HG02759 (cell line): Measurements from ENCODE around the gene CACNA2D3.

Source experiments
- ATAC-seq: cut with Tn5 transposase; IDR thresholded peaks from one replicate; pipeline ENCODE4 v1.9.1; 2021; ENCODE audit warnings: mild to moderate bottlenecking, moderate library complexity; ENCODE audit not compliant: unreplicated experiment

The CACNA2D3 gene

GRCh38 chr3:54212723-54213122, 90.4 kb downstream of the CACNA2D3 start:
- ATAC-seq, result no peak

DNA sequence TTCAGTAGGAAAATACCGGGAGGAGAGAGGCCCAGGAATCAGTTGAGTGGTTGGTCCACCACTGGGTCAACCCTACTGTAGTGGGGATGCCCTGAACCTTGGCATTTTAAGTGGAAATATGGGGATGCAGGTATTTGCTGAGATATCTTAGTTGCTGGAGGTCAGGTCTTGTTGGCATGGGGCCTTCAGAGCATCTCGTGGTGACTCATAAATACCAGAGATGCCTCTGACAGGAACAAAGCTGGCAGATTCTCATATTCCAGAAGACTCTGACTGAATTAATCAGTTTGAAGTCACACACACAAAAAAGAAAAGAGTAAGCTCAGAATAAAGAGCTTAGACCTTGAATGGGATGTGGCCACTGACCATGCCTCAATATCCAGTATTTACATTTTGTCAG, 91.6 kb downstream of the CACNA2D3 start:
- no peak for ATAC-seq

GRCh38 chr3:54214845-54215244, 92.5 kb downstream of the CACNA2D3 start:
- ATAC-seq, result no peak

DNA sequence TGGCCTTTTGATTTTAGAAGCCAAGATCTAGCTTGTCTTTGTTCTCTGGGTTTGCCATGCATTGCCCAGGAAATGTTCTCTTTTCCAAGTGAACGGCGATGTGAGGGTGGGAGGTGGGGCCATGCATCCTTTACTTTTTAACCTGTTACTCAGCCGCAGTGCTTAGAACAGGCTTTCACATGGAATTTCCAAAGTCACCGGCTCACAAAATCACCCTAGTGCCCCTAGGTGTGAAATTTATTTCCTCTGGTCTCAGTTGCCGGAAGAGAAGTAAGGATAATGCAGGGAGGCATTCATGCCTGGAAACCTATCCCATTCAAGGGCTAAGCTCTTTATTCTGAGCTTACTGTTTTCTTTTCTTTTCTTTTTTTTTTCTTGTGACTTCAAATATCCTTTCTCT, 93.2 kb downstream of the CACNA2D3 start:
- ATAC-seq, result no peak

- no peak for ATAC-seq
Observed at GRCh38 chr3:54217828-54218227, 95.5 kb downstream of the CACNA2D3 start.

DNA sequence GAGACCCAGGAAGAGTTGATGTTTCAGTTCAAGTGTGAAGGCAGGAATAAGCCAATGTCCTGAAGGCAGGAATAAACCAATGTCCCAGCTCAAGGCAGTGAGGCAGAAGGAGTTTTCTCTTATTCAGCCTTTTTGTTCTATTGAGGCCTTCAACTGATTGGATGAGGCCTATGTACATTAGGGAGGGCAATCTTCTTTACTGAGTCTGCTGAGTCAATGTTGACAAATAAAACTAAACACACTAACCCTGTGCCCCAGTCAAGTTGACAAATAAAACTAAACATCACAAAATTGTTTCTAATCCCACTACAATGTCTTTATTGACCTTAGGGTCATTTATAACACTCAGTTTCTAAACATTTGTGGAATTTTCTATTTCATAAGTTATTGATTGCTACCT, 100.0 kb downstream of the CACNA2D3 start:
- ATAC-seq, result no peak

DNA sequence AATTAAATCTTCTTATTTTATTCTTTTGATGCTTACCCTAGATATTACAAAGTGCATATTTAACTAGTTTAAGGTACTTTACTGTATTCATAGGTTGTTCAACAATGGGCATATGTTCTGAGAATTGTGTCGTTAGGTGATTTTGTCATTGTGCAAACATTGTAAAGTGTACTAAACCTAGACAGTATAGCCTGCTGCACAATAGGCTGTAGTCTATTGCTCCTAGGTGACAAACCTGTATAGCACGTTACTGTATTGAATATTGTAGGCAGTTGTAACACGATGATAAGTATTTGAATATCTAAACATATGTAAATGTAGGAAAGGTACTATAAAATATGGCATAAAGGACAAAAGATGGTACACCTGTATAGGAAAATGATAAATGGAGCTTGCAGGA, 100.7 kb downstream of the CACNA2D3 start:
- ATAC-seq, result no peak

- no peak for ATAC-seq
Observed at GRCh38 chr3:54225841-54226528, 103.6 kb downstream of the CACNA2D3 start.

DNA sequence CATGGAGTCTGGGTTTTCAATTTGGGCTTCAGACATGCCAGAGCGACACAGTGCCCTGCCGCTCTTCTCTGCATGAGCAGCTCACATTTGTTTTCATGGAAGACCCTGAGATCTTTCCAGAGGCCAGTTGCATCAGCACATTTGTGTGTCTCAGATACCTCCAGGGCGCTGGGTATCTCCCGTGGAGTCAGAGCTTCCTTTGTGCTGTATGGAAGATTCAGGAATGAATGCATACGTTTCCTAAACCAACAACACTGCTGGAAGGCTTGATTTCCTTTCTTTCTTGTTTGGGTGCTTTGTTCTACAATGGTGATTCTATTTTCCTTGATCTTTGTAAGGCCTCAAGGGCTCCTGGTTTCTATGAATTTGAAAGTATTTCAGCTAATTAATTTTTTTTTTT, 106.5 kb downstream of the CACNA2D3 start:
- no peak for ATAC-seq

DNA sequence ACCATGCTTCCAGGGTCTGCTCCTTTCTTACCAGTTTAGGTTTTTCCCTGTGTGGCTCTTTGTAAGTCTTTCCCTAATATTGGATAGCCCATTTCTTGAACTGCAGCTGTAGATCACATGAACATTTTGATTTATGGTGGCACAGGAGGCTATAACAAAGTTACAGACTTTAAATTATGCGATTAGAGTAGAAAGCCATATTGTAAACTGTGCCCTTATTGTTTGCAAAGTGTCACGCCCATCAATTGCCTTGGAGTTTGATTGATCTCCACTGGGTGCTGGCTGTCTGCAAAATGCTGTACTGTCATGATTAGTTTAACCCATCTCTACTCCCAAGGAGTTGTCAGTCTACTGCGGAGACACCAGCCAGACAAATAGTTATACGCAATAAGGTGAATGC, 110.3 kb downstream of the CACNA2D3 start:
- no peak for ATAC-seq

- no peak for ATAC-seq
Observed at GRCh38 chr3:54235998-54236397, 113.6 kb downstream of the CACNA2D3 start.

DNA sequence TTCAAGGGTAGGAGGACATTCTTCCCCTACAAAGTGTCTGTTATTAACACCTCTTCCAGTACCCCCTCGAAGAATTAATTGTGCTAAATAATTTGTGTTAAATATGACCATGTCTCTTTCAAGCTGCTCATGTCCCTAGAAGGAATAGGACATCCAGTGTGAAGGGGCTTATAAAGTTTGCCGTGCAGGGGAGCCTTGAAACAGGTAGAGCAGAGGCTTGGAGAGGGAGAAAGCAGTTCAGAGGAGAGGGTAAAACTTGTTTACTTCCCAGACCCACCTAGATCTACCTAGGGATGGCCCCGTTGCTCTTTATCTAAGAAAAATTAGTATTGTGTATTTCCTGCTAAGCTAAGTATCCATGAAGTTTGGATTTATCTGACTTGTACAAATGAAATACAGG, 114.8 kb downstream of the CACNA2D3 start:
- no peak for ATAC-seq

DNA sequence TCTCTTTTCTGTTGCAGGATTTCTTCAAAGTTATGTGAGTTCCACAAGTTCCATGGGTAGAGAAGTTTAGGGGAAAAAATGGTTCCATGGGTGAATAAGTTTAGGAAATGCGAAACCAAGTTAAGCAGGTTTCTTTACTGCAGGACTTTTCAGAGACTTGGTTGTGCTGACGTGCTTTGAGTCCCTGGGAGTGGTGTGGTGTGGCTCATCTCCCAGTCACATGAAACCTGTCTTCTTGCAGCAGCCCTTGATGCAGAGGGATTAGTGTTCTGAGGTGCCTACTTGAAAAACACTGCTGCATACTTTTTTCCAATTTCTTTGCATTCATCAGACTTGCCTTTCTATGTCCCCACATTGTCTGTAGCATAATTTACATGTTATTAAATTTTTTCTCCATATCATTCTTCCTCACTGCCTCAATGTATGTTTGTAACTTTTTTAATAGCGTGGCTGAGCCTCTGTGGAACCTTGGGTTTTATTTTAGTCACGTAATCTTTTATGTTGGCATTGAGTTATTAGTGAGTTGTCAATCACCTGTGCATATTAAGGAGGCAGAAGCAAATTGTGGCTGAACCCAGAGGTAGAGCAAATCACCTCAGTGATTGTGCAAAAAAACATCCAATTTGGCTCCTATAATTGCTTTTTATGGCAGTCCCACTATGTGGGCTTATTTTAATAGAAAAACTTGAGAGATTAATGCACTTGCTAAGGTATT, 115.6 kb downstream of the CACNA2D3 start:
- no peak for ATAC-seq

DNA sequence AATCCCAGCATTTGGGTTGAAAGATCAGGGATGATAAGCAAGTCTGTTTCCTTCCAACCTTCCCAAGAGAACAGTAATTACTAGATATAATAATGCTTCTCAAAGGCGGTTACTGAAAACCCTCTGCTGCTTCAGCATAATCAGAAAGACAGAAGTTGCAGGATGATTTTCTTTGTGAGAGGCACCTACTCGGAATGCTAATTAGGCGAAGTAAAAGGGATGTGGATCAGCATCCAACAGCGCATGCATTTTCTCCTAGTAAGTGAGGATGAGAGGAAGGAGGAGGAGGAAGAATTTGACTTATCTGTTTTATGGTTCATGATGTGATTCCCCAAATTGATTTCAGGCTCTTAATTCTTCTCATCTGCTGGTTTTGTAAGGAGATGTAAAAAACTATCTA, 118.0 kb downstream of the CACNA2D3 start:
- ATAC-seq, result no peak

DNA sequence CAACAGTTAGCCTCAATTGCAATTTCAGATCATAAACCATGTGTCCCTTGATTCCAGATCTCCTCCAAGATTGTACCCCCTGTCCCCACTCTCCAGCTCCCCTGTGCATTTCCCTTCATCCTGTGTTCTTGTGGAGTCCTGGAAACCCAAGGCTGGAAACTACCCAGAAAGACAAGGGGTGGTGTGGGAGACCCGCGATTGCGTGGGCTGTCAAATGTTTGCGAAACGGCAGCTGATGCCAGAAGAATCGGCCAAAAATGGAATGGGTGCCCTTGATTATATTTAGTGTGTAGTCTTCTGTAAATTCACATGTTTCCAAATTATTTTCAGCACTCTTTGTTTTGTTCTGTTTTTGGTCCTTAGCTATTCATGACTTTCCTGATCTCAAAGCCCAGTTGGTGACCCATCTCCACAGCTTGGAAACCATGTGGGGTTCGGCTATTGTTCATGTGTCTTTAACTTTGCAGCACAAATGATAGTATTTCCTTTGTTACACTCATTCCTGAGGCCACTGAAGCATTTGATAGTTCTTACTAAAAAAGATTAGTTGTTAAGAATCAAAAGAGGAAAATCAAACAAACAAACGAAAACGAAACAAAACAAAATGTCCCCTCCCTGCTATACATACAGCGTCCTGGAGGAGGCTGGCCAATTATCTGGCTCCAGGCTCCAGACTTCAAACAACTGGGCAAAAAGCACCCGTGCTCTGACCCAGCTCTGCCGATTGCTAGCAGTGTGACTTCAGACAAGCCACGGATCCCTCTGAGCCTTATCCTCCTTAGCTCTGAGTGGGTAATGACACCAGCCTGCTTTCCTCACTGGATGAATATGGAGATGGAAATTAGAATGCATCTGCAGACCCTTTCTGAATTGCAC, 120.9 kb downstream of the CACNA2D3 start:
- ATAC-seq, result no peak

DNA sequence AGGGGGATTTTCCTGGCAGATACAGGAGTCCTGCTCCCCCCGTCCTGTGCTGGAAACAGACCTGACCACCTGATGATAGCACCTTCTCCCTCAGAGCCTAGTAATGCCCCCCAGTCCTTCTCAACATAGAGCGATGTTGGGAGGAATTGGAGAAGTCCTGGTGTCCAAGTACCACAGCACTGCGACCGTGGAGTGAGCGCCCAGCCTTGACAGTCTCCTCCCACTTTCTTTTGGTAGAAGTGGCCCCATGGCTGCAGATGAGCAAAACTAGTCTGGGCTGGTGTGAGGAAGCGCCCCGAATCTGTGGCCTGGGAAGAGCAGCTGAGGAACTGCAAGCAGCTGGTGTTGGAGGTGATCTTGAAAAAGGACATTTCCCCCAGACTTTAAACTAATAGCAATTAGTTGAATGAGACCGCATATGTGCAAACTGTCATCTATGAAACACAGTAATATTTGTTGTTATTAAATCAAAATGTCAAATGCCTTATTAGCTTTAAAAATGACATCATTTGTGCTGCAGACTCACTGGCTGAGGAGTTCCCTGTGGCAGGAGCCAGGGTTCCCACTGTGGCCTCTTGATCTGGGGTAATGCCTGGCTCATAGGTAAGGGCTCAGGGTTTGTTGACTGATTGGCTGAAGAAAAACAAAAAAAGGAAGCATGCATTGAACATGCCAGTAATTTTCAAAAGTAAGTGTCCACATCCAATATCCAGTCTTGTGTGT, 121.8 kb downstream of the CACNA2D3 start:
- ATAC-seq, result no peak

- no peak for ATAC-seq
Observed at GRCh38 chr3:54251705-54252104, 129.4 kb downstream of the CACNA2D3 start.

DNA sequence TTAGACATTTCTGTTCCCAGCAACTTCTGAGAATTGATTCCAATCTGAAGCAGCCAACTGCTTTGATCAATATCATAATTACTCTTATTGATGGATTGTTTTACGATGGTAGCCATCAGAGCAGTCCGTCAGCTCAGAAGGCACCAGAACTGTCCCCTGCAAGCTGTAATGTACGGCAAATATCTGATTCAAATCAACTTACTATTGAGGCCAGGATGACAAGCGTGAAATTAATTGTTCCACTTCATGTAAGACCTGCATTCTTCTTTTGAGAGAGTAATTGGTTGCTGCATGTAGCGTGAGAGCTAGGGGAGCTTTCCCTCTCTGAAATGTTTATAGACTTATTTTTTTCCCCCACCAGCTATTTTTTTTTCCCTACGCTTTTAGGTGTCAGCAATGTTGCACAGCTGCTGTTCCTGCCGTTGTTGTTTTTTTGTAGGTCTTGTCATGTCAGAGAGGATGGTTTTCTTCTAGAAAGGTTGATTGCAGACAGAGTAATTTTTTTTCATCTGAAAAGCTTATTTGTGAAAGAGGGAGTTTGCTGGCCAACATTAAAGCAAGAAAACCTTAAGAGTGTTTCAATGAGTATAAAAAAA, 134.9 kb downstream of the CACNA2D3 start:
- ATAC-seq, result no peak

DNA sequence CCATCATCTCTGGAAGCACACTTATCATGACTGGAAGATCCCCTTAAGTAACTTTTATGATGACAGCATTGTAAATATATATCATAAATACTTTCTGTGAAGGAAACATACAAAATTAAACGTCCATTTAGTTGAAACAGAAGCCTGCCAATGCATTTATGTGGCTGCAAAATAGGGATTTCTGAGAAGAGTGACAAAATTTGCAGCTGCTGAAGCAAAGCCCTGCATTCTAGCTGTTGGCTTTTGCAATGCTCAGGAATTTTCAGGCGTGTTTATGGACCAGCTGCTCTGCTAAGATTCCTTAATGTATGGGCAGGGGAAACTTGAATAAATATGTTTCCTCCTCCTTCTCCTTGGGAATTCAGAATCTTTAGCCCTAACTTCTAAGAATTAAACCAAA, 137.3 kb downstream of the CACNA2D3 start:
- ATAC-seq, result no peak

DNA sequence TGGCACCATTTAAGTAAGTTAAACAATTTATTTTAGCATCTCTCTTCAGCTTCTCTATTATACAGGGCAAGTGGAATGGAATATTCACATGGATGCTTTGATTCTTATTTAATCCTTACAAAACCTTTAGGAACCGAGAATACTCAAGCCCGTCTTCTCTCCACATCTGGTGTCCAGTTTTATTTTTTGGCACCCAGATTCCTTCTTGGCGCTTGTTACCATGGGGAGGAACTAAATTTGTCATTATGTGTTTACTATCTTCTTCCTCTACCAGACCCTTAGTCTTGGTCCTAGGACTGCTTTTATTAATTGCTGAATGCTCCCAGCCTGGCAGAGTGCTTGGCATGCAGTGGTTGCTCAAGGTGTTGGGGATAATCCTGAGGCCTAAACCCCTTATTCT, 138.8 kb downstream of the CACNA2D3 start:
- ATAC-seq, result no peak

- no peak for ATAC-seq
Observed at GRCh38 chr3:54262541-54262940, 140.2 kb downstream of the CACNA2D3 start.
